Bronchial epithelial cell (primary cell): Measurements from ENCODE around the gene SLC26A6. TPM values are rescaled to one million over a fixed set of nuclear protein-coding genes. Genes with fewer than 3 reads are reported as not detected.

Source experiments
- DNase-seq: peaks from one replicate; pipeline ENCODE4 v3.0.0-alpha.2; 2010; ENCODE audit warnings: low read depth
- FAIRE-seq: peaks from 2 replicates; lab custom pipeline; 2011; peaks lifted over from hg19 to GRCh38; lab: Jason Lieb, UNC
- H3K27me3 ChIP-seq: 2 replicates; pipeline ENCODE4 v1.5.1; 2011; ENCODE audit warnings: low read length; ENCODE audit not compliant: control insufficient read depth, insufficient read depth
- H3K36me3 ChIP-seq: 2 replicates; pipeline ENCODE4 v1.5.1; 2011; ENCODE audit warnings: low read length; ENCODE audit not compliant: control insufficient read depth, insufficient read depth
- H3K4me3 ChIP-seq: 2 replicates; pipeline ENCODE4 v1.5.1; 2011; ENCODE audit warnings: mild to moderate bottlenecking, low read depth, low read length, control low read depth
- total RNA-seq: library from RNA; depleted of rRNA; stranded (reverse); fragments of >200 nt; gene quantifications from 2 replicates; pipeline ENCODE4 v1.2.1, GENCODE V29; 2014
- TF ChIP-seq, protein P1 (sequence below): IDR thresholded peaks from 2 replicates; pipeline ENCODE4 v1.5.1; 2011; ENCODE audit warnings: mild to moderate bottlenecking, moderate library complexity, low read length, control low read depth, inconsistent platforms; ENCODE audit not compliant: insufficient read depth, severe bottlenecking

Gene SLC26A6
- total RNA-seq, 1 donor from 2014 or later, result 45.8 TPM

DNA sequence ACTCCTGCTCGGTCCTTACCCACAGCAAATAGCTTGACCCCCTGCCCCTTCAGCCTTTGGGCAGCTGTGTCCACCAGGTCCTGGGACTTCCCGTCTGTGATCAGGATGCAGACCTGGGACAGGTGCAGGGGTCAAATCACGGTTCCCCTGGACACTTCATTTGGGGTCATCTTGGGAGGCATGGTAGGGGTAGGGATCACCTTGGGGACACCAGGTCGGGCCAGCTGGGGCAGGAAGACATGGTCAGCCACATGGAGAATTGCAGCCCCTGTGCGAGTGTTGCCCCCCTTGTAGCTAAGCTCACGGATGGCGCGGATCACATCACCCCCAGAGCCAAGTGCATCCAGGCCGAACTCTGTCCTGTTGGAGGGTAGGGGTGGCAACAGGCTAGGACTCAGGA, 41.9 kb downstream of the SLC26A6 start:
- no peaks in the 10 kb centered on the region for H3K27me3 ChIP-seq
- DNase-seq (no peak), FAIRE-seq (no peak)
- peak overlapping the region; percentile 50 for H3K4me3 ChIP-seq
- H3K36me3 ChIP-seq, result peaks cover 51% of the 10 kb centered on the region
- TF ChIP-seq, protein P1, sequence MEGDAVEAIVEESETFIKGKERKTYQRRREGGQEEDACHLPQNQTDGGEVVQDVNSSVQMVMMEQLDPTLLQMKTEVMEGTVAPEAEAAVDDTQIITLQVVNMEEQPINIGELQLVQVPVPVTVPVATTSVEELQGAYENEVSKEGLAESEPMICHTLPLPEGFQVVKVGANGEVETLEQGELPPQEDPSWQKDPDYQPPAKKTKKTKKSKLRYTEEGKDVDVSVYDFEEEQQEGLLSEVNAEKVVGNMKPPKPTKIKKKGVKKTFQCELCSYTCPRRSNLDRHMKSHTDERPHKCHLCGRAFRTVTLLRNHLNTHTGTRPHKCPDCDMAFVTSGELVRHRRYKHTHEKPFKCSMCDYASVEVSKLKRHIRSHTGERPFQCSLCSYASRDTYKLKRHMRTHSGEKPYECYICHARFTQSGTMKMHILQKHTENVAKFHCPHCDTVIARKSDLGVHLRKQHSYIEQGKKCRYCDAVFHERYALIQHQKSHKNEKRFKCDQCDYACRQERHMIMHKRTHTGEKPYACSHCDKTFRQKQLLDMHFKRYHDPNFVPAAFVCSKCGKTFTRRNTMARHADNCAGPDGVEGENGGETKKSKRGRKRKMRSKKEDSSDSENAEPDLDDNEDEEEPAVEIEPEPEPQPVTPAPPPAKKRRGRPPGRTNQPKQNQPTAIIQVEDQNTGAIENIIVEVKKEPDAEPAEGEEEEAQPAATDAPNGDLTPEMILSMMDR, result no peak

DNA sequence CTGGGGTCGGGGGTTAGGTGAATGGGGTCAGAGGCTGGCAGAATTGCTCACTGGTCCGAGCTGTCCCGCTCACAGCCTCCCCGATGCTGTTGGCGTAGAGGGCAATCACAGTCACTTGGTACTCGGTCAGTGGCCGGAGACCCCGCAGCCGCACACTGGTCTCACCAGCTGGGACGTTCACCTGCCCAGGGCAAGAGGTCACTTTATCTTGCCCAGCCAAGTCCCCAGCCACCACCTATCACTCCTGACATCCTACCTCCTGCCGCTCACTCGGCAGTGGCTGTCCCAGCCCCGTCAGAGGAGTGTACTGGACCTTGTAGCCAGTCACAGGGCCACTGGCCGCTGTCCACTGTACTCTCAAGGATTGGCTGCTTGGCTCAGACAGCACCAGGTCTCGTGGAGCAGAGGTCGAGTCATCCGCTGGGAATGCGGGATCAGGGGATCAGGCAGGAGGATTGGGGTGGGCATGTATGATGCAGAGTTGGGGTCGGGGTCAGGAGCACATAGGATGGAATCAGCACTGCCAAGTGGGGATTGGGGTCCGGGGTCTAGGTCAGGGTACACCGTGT, 42.7 kb downstream of the SLC26A6 start:
- Histone ChIP-seq H3K4me3 (no peak overlapping the region), H3K36me3 (peaks cover 57% of the 10 kb centered on the region), H3K27me3 (no peaks in the 10 kb centered on the region)
- DNase-seq, result no peak
- no peak for FAIRE-seq
- TF ChIP-seq, protein P1, result no peak

DNA sequence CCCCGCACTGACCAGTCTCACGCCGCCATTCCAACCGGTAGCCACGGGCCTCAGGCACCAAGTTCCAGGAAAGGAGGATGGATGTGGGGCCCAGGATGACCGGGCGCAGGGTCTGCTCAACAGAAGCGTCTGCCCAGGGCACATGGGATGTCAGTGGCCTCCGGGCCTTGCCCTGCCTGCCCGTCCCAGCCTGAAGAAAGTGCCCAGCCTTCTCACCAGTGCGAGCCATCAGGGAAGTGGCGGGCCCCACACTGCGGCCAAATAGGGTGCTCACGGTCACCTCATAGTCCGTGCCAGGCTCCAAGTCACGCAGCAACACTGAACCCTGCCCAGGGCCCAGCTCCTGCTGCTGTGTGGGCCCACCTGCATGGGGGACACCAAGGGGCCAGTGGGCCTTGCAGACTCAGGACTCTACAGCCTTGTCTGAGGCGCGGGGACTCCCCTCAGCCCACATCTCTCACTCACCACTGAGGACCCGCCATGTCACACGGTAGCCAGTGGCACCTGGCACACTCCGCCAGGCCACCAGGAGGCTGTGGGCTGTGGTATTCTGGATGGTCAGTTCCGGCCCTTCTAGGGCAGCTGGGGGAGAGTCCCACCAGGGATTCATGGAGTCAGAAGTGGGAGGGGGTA, 43.3 kb downstream of the SLC26A6 start:
- Histone ChIP-seq H3K27me3 (no peaks in the 10 kb centered on the region), H3K4me3 (no peak overlapping the region), H3K36me3 (peaks cover 60% of the 10 kb centered on the region)
- FAIRE-seq (no peak), DNase-seq (no peak)
- TF ChIP-seq, protein P1, result no peak

DNA sequence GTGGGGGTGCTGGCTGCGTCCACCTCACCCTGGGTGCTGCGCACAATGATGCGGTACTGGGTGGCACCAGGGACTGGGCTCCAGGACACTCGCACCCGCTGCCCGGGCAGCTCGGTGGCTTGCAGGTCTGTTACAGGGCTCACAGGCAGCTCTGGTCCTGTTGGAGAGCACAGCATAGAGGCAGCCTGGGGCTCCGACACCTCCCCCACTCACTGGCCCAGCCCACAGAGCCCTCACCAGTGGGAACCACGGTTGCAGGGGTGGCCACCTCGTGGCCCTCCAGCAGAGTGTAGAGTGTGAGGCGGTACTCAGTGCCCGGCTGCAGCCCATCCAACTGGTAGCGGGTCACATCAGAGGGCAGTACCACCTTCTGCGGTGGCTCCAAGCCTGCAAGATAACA, 43.8 kb downstream of the SLC26A6 start:
- Histone ChIP-seq H3K27me3 (no peaks in the 10 kb centered on the region), H3K4me3 (no peak overlapping the region), H3K36me3 (peaks cover 64% of the 10 kb centered on the region)
- DNase-seq (no peak), FAIRE-seq (no peak)
- TF ChIP-seq, protein P1, result no peak

DNA sequence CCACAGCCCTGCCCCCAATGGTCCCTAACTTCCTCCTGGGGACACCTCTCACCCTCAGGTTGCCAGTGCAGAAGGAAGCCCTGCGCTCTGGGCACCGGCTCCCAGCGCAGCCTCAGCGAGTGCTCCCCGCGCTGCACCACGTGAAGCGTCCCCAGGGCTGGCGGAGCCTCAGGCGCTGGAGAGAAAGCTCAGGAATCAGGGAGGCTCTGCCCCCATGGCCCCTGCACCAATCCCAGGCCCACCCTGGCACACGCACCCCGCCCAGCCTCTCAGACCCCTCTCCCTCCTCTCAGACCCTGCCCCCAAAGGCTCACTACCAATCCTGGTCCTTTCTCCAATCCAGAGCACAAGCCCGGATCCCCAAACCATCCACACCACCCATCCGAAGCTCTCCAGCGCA, 47.0 kb downstream of the SLC26A6 start:
- TF ChIP-seq, protein P1, result no peak
- H3K36me3 ChIP-seq, result peaks cover 87% of the 10 kb centered on the region
- no peak for FAIRE-seq
- DNase-seq, result no peak
- no peaks in the 10 kb centered on the region for H3K27me3 ChIP-seq
- H3K4me3 ChIP-seq, result no peak overlapping the region

DNA sequence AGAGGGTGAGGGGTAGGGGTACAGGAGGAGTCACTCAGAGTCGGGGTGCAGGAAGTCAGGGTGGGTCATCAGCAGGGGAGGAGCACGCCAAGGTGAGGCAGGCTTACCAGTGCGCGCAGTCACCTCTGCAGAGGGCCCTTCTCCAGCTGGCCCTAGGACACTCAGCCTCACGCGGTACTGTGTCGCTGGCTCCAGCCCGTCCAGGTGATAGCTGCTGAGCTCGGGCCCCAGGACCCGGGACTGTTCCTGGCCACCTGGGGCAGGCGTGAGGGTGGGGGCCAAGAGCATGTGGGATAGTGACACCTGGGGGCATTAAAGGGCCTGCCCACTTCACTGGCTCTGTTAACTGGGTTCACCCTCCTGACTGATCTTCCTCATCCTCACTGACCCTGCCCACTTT, 47.6 kb downstream of the SLC26A6 start:
- H3K36me3 ChIP-seq, result peaks cover 90% of the 10 kb centered on the region
- TF ChIP-seq, protein P1, result no peak

More for the DNA sequence above, 47.6 kb downstream of the SLC26A6 start:
- H3K27me3 ChIP-seq, result no peaks in the 10 kb centered on the region
- no peak for FAIRE-seq
- no peak for DNase-seq
- H3K4me3 ChIP-seq, result no peak overlapping the region
